HG02973 (cell line): ENCODE results near the gene UBE2E1.

Experiments
- ATAC-seq: cut with Tn5 transposase; IDR thresholded peaks from one replicate; pipeline ENCODE4 v1.9.1; 2021; ENCODE audit warnings: moderate library complexity; ENCODE audit not compliant: unreplicated experiment

Gene UBE2E1

GRCh38 chr3:23805633-23806533 lies at the start of gene UBE2E1:
TSS of gene UBE2E1 (plus strand) at chr3:23805955. CDS start at chr3:23807270, 1,315 bp downstream.
- ATAC-seq, result peak; percentile 66

GRCh38 chr3:23756206-23756840 lies 49.4 kb upstream of the UBE2E1 start:
- no peak for ATAC-seq

- no peak for ATAC-seq
Measured at GRCh38 chr3:23758253-23758838, 47.4 kb upstream of the UBE2E1 start.

GRCh38 chr3:23760325-23760724 lies 45.4 kb upstream of the UBE2E1 start:
- ATAC-seq, result no peak

GRCh38 chr3:23760871-23761373 lies 44.8 kb upstream of the UBE2E1 start:
- ATAC-seq, result no peak

- ATAC-seq, result peak; percentile 34
Measured at GRCh38 chr3:23761440-23761896, 44.3 kb upstream of the UBE2E1 start.

GRCh38 chr3:23762214-23762613 lies 43.5 kb upstream of the UBE2E1 start:
- ATAC-seq, result peak; percentile 86

- no peak for ATAC-seq
Measured at GRCh38 chr3:23762759-23763477, 42.8 kb upstream of the UBE2E1 start.

GRCh38 chr3:23764407-23764806 lies 41.3 kb upstream of the UBE2E1 start:
- ATAC-seq, result no peak

- no peak for ATAC-seq
Measured at GRCh38 chr3:23767546-23767945, 38.2 kb upstream of the UBE2E1 start.

- ATAC-seq, result no peak
Measured at GRCh38 chr3:23775254-23775909, 30.4 kb upstream of the UBE2E1 start.

- no peak for ATAC-seq
Measured at GRCh38 chr3:23776352-23776891, 29.3 kb upstream of the UBE2E1 start.

- no peak for ATAC-seq
Measured at GRCh38 chr3:23778446-23778845, 27.3 kb upstream of the UBE2E1 start.

GRCh38 chr3:23779841-23780240 lies 25.9 kb upstream of the UBE2E1 start:
- no peak for ATAC-seq

- ATAC-seq, result no peak
Measured at GRCh38 chr3:23781051-23781450, 24.7 kb upstream of the UBE2E1 start.

GRCh38 chr3:23781871-23782270 lies 23.9 kb upstream of the UBE2E1 start:
- ATAC-seq, result no peak

GRCh38 chr3:23785097-23785645 lies 20.6 kb upstream of the UBE2E1 start:
- no peak for ATAC-seq

- no peak for ATAC-seq
Measured at GRCh38 chr3:23785882-23786281, 19.9 kb upstream of the UBE2E1 start.

GRCh38 chr3:23791678-23792077 lies 14.1 kb upstream of the UBE2E1 start:
- ATAC-seq, result no peak
